AG08396 (cell line): ENCODE data around the gene ACAN.

Experiments
- DNase-seq: peaks from one replicate; pipeline ENCODE4 v3.0.0; 2012; ENCODE audit warnings: low spot score, mixed read lengths

ACAN gene

DNA sequence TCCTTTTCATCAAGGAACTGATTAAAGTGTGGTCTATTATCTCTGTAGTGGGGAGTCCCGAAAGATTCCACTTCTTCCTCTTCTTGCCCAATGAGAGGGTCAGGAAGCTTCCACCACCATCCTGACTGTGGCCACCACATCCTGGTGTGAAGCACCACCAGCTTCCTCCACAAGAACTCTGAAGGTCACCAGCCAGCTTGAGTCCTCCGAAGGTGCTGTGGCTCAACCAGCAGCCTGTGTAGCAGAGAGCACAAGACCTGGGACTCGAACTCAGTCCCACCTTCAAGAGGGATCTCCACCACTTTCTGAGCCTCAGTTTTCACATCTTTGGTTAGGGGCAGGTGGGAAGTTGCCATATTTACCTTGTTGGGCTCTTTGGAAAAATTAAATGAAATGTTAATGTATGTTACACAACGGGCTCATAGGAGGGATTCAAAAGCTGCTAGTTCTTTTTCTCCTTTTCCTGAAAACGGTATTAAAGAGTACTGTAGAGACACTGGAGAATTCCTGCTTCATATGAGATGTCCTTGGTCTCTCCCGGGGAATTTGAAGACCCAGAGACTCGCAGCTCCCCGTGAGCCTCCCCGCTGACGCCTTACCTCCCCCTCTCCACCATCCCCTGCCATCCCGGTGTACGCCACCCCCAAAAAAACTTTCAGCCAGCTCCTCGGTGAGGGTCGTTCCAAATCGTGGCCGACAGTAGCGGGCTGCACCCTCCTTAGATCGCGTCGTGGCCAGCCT is 816 bp upstream of the ACAN start:
- no peak for DNase-seq

DNA sequence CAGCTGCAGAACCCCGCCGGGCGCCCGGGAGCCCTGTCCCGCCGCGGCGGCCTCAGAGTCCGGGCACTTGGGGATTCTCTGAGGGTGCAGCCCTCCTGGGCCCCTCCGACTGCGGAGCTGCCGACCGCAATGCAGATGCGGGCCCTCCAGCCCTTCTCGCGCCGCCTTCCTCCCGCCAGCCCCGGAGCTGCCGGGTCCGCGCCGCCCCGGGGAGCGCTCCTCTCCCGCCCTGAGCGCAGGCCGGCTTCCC is 320 bp upstream of the ACAN start:
- DNase-seq, result peak; percentile 40

DNA sequence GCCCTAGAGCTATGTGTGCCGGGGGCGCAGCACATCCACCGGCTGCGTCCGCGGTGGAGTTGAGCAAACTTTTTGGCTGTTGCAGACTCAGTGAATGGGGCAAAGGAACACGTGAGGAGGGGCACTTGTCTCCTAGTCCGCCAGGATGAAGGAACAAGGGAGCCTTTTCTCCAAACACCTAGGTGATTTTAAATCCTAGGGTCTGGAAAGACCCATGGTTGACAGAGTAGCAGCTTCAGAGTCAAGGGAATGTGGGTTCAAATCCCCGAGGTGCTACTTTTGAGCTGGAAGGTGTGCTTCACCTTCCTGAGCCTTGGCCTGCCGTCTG is 648 bp downstream of the ACAN start:
- no peak for DNase-seq

DNA sequence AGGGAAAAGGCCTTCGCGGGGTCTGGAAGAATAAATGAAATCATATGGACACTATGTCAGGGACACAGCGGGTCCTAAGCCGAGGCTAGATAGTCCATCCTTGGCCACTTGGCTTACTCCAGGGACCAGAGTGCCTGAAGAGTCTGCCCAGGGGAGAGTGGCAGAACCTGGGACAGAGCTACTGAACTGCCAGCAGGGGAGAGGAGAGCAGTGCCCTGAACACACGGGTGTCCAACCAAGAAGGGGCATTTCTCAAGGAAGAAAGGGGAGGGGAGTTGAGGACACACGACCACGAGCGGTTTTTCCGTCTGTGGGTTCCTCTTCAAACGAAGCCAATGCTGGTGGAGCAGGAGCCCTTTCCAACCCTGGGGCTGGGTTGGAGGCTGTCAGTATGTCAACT is 1.0 kb downstream of the ACAN start:
- no peak for DNase-seq

DNA sequence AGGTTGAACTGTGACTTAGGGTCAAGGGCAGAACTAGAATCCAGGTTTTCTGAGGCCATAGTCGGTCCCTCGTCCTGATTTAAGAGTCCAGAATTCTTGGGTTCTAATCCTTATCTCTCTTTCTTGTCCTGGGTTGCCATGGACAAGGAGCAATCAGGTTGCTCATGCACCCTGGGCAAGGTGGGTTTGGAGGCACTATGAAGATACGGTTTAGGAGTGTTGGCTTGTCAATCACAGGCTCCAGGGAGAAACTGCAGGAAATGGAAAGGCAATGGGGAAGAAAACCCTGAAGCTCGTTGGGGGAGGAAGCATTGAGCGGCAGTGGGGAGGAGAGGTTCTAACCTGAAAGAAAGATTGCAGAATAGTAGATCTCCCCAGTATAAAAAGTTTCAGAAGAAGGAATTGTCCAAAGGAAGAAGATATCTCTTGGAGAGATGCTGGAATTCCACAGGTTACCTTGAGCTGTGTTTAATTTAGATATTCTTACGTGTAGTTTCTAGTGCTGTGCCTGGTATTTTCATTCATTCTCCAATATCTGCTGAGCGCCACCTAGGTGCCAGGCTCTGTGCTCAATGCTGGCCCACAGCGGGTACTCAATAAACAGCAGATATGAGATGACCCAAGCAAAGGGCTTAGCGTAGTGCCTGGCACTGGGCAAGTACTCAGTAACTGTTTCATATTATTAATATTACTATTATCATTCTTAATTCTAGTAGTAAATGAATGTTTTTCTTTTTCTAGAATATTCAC is 2.0 kb downstream of the ACAN start:
- DNase-seq, result no peak

DNA sequence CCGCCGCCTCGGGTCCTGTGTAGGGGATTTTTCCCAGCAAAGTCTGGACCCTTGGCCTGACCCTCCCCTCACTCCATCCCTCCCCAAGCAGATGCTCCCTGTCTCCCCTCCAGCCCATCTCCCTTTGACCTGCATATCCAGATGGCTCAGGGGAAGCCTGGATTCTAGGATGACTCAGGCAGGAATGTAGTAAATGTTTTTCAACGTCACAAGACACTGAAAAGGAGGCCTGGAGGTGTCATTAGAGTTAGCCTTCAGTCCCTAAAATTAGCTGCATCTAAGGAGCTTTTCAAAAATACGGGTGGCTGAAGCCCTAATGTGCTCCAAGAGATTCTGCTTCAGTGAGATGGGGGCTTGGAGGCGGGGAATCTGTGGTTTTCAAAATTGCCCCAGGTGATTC is 7.2 kb downstream of the ACAN start:
- peak; percentile 44 for DNase-seq

DNA sequence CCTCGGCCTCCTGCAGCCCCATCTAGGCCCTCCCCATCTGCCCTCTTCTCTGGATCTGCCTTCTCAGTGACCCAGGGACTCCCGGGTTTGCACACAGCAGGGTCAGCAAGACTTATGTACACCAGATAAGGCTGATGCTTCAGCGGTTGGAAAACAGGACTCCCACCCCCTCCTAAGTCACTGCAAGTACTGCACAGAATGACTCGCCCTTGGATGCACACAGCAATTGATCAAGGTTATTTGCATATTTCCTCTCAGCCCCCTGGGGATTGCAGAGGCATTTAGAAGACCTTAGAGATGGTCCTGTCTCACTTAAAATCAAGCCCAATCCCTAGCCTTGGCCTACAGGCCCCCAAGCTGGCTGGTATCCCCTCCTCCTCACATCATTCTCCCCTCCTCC is 8.9 kb downstream of the ACAN start:
- DNase-seq, result no peak

DNA sequence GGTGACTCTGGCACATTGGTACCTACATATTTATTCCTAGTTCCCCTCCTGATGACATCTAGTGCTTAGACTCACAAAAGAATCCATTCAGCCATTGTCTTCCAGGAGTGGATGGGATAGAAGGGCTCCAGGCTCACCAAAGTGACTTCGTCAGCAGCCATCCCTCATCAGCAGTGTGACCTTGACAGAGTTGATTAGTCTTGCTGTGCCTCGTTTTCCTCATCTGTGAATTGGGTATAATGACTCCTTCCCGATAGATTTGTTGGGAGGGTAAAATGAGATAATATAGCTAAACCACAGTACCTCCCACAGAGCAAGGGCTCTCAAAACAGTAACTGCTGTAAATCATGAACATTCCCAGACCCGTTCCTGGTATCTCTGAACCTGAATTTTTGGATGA is 10.7 kb downstream of the ACAN start:
- DNase-seq, result no peak

DNA sequence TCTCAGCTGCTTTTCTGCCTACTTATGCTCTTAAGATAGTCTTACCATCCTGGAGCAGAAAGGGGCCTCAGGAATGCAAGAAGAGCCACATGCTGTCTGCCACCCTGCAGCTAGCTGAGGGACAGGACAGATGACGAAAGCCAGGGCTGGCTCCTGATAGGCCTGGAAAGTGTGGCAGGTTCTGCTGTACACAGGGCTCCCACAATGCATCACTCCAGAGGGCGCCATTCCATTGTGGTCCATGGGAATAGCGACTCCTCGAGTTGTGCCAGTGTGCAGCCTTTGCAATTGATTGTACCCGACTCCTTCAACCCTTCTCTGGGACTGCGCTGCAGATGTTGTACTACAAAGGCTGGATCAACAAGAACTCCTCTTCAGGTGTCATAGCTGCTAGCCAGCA is 11.2 kb downstream of the ACAN start:
- no peak for DNase-seq

DNA sequence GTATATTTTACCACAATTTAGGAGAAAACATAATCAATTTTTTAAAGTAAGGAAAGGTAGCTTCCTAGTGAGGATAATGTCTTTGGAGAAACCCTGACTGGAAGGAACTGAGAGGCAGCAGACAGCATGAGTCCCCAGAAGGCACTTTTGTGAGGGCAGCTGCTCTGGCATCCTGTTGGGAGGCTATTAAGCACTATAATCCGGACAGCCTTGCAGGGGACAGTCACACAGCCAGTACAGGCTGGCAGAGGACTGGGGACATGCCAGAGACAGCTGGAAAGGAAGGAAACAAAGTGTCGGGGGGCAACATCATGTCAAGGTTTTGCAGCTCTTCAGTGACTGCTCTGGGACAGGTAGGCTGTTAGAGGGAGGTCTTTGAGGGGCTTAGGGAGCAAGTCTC is 15.7 kb downstream of the ACAN start:
- no peak for DNase-seq

DNA sequence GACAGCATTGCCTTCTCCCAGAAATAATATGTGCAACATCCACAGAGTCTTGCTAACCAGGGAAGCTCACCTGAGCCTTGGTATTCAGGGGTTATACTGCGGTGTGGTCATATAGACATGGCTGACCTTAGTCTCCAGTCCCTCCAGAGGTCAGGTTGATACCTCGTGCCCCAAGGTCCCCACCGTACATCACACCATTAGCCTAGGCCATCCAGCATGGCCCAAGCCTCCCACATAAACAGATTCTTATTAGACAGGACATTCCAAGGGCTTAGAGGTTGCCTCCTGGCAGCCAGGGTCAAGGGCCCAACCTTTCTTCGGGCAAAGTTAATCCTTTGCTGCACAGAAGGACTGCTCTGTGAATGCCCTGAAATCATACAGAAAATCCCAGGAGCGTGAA is 18.8 kb downstream of the ACAN start:
- DNase-seq, result no peak

DNA sequence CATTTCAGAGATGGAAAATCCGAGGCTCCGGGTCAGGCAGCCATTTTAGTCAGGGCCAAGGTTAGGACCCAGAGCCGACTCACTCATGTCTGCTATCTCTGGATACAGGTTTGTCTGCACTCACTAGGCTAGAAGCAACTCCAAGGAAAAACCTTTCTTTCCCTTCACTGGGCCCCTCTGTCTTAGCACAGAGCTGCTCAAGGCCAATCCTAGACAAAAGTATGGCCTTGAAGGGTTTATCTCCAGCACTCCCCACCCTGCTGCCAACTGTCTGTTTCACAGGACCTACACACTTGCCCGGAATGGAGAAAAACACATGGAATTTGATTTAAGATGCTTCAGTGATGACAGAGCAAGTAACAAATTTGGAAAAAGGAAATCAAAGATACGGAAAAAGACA is 25.6 kb downstream of the ACAN start:
- DNase-seq, result no peak

DNA sequence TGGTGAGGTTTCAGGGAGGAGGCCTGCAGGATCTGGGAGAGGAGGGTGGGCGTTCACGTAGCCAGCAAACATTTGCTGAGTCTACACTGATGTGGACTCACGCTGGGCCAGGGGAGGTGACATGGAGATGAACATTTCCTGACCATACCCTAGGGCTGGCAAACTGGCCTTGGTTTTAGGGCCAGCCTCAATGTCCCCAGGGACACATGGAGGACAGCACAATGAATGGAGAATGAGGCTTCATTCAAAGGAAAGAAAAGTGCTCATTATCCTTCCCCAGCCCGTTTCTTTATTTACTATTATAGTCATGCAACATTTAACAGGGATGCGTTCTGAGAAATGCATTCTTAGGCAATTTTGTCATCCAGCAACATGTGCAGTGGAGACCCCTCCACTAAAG is 26.8 kb downstream of the ACAN start:
- no peak for DNase-seq

DNA sequence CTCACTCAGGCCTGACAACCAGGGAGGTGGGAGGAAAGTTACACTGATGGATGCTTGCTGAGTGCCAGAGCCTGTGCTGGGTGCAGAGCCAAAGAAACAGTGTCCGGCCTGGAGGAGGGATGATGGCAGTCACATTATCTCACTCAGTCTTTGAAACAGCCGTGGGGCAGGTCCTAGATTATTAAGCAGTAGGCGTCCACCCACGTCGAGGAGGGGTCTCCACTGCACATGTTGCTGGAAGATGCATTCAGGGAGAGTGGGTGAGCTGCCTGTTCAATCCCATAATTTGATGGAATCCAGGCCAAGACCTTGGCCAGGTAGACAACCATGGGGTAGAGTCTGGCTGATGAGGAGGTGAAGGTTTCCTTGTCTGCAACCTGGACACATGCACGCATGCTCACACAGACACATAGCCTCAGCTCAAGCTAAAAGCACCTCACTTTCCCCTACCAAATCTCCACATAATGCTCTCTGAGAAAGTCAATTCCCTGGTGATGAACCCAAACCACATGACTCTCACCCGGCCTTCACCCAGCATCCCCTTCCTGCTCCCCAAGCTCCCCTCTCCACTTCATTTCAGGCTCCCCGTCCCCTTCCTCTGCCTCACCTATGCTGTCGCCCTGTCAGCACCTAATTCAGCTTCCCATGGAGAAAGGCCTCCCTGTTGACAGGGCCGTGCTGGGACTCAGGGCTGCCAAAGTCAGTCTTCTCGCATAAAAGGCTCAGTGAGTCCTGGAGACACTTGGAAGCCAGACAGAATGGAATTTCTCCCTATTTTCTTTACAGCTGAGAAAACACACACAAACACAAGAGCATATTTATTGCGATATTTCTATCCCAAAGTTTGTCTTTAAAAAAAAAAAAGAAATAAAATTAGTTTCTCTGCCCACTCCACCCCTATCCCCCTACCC is 29.8 kb downstream of the ACAN start:
- DNase-seq, result no peak

DNA sequence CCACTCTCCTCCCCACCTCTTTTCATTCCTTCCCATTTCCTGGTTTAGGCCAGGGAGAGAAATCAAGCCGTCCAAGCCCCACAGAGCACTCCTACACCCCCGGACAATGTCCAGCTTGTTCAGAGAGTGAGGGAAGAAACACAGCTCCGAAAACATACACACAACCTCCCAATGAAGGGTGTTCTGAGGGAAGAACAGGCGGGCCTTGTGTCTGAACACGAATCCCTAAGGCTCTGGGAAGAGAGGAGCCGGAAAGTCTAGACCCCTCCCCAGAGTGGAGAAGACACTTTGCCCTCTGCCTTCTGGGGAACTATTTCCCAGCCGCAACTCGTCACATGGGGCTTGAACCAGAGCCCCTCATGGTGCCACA is 30.5 kb downstream of the ACAN start:
- no peak for DNase-seq

DNA sequence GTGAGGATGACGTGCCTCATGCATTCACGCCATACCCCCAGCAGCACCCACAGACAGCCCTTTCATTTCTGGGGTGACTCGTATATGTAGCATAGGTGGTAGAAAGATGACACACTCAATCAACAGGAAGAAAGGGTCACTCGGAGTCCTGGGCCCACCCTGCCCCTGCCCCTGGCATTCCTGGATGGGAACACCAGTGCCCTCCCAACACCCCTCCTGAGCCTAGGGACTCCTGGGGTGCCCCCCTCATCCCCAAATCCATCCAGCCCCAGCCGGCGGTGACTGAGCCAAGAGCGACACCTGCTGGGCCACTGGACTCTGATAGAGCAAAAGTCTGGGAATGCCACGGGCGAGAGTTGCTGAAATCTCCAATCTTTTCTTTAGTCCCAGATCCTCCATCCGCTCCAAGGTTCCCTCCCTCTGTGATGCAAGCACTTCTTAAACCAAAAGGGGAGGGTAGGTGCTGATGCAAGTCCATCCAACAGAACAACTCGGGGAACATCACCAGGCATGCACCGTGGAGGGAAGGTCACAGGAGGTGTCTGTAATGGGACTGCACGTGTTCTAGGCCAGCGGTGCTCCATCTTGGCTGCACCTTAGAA is 31.1 kb downstream of the ACAN start:
- peak; percentile 73 for DNase-seq

DNA sequence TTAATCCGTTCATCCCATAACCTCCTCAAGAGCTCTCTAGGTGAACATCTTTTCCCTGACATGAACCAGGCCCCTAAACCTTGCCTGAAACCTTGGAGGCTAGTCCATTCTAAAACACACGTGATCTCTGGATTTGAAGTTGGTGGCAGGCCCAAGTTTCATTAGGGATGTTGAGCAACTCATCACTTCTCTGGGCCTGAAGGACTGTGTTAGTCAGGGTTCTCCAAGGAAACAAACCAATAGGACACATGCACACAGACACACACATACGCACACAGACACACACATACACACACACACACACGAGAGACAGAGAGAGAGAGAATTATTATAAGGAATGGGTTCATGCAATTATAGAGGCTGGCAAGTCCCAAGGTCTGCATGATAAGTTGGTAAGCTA is 31.9 kb downstream of the ACAN start:
- DNase-seq, result no peak

DNA sequence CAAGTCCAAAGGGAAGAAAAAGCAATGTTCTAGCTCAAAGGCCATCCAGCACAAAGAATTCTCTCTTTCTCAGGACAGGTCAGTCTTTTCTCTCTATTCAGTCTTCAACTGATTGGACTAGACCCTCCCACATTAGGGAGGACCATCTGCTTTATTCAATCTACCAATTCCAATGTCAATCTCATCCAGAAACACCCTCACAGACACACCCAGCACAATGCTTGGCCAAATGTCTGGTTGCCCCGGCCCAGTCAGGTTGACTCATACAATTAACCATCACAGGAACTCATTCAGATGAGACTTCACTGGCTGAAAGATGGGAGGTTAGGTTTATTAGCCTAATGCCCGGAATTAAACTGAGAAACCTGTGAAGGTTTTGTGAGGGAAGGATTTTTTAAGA is 32.4 kb downstream of the ACAN start:
- DNase-seq, result peak; percentile 47

DNA sequence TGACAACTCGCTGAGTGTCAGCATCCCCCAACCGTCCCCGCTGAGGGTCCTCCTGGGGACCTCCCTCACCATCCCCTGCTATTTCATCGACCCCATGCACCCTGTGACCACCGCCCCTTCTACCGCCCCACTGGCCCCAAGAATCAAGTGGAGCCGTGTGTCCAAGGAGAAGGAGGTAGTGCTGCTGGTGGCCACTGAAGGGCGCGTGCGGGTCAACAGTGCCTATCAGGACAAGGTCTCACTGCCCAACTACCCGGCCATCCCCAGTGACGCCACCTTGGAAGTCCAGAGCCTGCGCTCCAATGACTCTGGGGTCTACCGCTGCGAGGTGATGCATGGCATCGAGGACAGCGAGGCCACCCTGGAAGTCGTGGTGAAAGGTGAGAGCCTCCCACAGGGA is 35.4 kb downstream of the ACAN start:
- DNase-seq, result no peak

DNA sequence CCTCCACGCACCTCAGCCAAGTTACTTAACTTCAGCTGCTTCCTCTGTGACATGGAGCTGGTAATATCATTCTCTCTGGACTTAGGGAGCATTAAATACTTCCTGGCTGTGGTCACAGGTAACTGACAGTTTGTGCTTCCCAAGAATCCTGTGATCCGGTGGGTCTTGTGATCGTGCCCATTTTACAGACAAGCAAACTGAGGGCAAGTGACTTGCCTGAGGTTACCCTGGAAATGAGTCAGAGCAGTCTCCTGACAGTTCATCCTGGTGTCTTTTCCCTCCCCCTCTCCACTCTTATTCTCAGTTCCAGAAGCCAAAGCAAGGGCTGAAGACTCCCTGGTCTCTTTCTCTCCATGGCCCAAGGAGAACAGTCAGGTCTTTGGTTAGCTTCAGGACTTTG is 35.9 kb downstream of the ACAN start:
- DNase-seq, result no peak

DNA sequence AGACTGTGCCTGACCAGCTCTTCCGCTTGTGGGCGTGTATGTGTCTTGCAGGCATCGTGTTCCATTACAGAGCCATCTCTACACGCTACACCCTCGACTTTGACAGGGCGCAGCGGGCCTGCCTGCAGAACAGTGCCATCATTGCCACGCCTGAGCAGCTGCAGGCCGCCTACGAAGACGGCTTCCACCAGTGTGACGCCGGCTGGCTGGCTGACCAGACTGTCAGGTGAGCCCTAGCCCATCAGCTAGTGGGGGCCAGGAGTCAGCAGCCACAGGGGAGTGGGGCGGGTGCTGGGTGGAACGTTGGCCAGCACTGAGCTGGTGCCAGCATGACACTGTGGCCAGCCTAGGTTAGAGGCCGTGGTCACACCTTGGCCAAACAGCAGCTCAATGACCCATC is 36.7 kb downstream of the ACAN start:
- DNase-seq, result no peak

DNA sequence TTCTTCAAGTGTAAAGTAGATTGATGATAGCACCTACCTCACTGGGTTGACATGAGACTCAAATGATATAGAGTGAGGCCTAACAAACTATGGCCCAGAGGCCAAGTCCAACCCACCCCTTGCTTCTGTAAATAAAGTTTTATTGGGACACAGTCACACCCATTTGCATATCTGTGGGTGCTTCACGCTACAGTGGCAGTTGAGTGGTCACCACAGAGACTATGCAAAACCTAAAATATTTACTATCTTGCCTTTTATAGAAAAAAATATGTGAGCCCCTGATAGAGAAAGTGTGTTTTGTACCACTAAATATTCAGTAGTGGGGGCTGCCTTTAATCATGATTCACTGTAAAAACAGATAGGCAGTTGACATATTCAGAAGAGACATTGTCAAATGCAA is 38.0 kb downstream of the ACAN start:
- DNase-seq, result no peak

DNA sequence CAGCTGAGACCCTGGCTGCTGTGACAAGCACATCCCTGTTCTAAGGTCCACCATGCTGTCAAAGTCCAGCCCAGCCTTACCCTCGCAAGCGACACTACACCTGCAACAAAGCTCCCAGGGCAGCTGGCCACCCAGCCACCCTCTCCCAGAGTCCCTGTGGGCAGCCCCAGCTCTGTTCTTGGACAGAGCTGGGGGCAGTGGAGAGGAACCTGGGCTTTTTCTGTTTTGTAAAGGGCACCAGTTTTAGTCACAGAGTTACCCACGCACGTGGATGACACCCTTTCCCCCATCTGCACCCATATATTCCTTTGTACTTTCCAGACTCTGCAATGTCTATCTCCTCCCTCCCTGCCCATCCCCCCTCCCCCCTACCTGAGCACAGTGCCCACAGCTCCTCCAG is 38.9 kb downstream of the ACAN start:
- no peak for DNase-seq
